Activated CD4-positive, alpha-beta memory T cell treated with anti-CD3 and anti-CD28 coated beads, Interleukin-2, amount 10 ng/mL, durations not matched to agents 7 days and 5 days (primary cell): ENCODE measurements around the gene DDX42. TPM values are rescaled to one million over a fixed set of nuclear protein-coding genes. Genes with fewer than 3 reads are reported as not detected.

Experiments
- CTCF ChIA-PET: fragments of 350-600 bp; sonication (Branson Sonifier 250); formaldehyde crosslinking; loops from one replicate; lab custom pipeline; 2021; ENCODE audit warnings: antibody characterized with exemption, inconsistent platforms; lab: Charles Lee
- POLR2A ChIA-PET: fragments of 350-600 bp; sonication (Branson Sonifier 250); formaldehyde crosslinking; loops from one replicate; lab custom pipeline; 2021; ENCODE audit warnings: antibody characterized with exemption; lab: Charles Lee
- DNase-seq: peaks from one replicate; pipeline ENCODE4 v3.0.0-alpha.2; 2020
- H3K27ac Mint-ChIP-seq: one replicate; pipeline ENCODE4 v1.8.0; 2021; ENCODE audit warnings: mild to moderate bottlenecking, mixed read lengths
- H3K27me3 Mint-ChIP-seq: one replicate; pipeline ENCODE4 v1.8.0; 2021; ENCODE audit warnings: mixed read lengths
- H3K36me3 Mint-ChIP-seq: one replicate; pipeline ENCODE4 v1.8.0; 2021; ENCODE audit warnings: low read depth, mixed read lengths
- H3K4me1 Mint-ChIP-seq: one replicate; pipeline ENCODE4 v1.8.0; 2021; ENCODE audit warnings: mixed read lengths
- H3K4me3 Mint-ChIP-seq: one replicate; pipeline ENCODE4 v1.8.0; 2021; ENCODE audit warnings: mild to moderate bottlenecking, mixed read lengths
- H3K9me3 Mint-ChIP-seq: one replicate; pipeline ENCODE4 v1.8.0; 2021; ENCODE audit warnings: mixed read lengths
- total RNA-seq, 2 experiments: library from RNA; stranded (reverse); gene quantifications; one replicate each; pipeline ENCODE4 v1.2.3, GENCODE V29; 2021

Gene DDX42
- total RNA-seq, 2 experiments from 2014 or later, result 113 to 118 TPM

DNA sequence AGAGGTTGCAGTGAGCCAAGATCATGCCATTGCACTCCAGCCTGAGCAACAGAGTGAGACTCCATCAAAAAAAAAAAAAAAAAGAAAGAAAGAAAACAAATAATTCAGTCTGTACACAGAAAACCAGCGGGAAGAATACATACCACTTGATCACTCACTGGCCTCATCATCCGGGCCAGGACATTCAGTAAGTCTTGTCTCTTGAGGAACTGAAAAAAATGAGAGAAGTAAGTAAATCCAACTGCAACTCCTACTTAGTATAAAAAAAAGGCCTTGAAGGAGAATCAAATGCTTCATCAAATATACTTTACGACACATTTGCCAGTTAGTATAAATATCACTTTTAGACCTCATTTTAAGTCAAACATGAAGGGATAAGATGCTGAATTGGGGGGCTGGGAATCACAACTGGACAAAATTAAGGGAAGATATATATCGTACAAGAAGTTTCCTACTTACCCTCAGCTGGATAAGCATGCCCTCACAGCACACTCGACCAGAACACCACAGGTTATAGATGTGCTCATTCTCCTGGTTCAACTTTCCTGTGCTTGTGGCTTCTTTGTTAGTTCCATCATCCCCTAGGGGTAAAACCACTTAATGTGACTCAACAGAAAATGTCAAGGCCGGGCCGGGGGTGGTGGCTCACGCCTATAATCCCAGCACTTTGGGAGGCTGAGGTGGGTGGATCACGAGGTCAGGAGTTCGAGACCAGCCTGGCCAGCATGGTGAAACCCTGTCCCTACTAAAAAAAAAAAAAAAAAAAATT is 13.0 kb upstream of the DDX42 start:
- peaks cover 15% of the 10 kb centered on the region for H3K4me1 Mint-ChIP-seq
- CTCF ChIA-PET, result interaction anchor here (1.5 kb wide), 1 partner anchor 8 kb away, joined by 5 read pairs; no protein-coding TSS in a partner anchor
- no peaks in the 10 kb centered on the region for H3K9me3 Mint-ChIP-seq
- POLR2A ChIA-PET, result interaction anchor here (0.6 to 6.4 kb wide), 5 partner anchors 11 to 53 kb away, joined by 3 to 51 read pairs (median 3); partner anchors contain the start of genes CCDC47, DDX42 and STRADA
- no peak overlapping the region for H3K4me3 Mint-ChIP-seq
- no peak overlapping the region for H3K27ac Mint-ChIP-seq
- no peak for DNase-seq
- no peaks in the 10 kb centered on the region for H3K27me3 Mint-ChIP-seq
- H3K36me3 Mint-ChIP-seq, result peaks cover 66% of the 10 kb centered on the region

DNA sequence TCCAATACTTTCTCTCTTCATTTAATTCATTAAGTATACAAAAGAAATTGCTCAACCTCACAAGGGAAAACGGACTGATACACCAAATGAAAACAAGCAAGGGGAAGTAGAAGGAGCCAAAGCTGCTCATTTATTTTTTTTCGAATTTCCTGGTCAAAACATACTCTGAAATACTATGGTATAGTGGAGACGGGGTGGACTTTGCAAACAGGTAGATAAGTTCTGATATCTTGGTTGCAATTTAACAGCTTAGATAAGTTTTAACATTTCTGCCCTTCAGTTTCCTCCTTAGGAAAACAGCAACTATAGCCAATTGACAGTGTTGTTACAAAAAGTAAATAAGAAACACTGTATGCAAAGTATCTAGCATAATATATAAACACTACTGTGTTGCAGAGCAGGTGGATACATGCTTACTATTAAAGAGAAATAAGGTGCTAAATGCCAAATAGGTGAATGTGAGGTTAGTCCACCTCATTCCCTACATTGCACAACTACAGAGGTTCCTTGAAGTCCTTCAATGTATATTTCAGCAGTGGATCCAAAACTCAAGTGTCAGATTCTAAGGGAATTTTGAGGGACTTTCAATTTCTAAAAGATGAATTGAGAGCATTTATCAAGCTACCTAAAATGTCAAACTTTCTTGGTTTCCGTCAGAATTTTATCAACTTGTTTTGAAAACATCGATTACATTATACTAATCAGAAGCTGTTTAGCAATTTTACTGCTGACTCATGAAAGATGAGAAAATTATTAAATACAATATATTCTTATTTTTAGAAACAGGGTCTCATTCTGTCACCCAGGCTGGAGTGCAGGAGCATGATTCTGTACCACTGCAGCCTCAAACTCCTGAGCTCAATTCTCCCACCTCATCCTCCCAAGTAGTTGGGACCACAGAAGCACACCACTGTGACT is 11.6 kb upstream of the DDX42 start:
- H3K27ac Mint-ChIP-seq, result no peak overlapping the region
- H3K9me3 Mint-ChIP-seq, result no peaks in the 10 kb centered on the region
- H3K36me3 Mint-ChIP-seq, result peaks cover 65% of the 10 kb centered on the region
- CTCF ChIA-PET, result interaction anchor here (0.7 to 1.7 kb wide), 4 partner anchors 9 to 22 kb away, joined by 3 to 5 read pairs (median 4); partner anchors contain the start of gene CCDC47
- DNase-seq, result no peak
- H3K4me3 Mint-ChIP-seq, result no peak overlapping the region
- peaks cover 24% of the 10 kb centered on the region for H3K4me1 Mint-ChIP-seq
- no peaks in the 10 kb centered on the region for H3K27me3 Mint-ChIP-seq
- POLR2A ChIA-PET, result interaction anchor here (0.6 to 6.4 kb wide), 5 partner anchors 11 to 54 kb away, joined by 3 to 51 read pairs (median 5); partner anchors contain the start of genes CCDC47 and DDX42

DNA sequence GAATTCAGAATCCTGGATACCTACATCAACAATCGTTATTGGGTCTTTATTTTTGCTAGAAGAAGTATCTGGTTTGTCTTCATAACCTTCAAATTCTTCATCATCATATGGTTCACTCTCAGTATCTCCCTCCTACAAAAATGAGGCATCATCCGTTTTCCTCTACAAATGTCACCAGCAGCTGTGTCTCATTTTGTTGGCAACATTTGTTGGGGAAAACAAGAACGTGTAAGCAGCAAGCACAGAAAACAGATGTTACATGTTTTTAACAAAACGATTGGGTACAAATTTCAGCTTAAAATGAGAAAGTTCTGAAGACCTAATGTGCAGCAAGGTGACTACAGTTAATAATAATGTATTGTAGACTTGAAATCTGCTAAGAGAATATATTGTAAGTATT is 9.3 kb upstream of the DDX42 start:
- no peak overlapping the region for H3K27ac Mint-ChIP-seq
- H3K27me3 Mint-ChIP-seq, result no peaks in the 10 kb centered on the region
- no peak for DNase-seq
- ChIA-PET CTCF (interaction anchor here (0.6 kb wide), 1 partner anchor 84 kb away, joined by 3 read pairs; no protein-coding TSS in a partner anchor), POLR2A (interaction anchor here (1.2 to 6.4 kb wide), 4 partner anchors 9 to 24 kb away, joined by 3 to 51 read pairs (median 4); partner anchors contain the start of genes CCDC47 and DDX42)
- H3K9me3 Mint-ChIP-seq, result no peaks in the 10 kb centered on the region
- H3K4me1 Mint-ChIP-seq, result peaks cover 35% of the 10 kb centered on the region
- no peak overlapping the region for H3K4me3 Mint-ChIP-seq
- H3K36me3 Mint-ChIP-seq, result peaks cover 63% of the 10 kb centered on the region

DNA sequence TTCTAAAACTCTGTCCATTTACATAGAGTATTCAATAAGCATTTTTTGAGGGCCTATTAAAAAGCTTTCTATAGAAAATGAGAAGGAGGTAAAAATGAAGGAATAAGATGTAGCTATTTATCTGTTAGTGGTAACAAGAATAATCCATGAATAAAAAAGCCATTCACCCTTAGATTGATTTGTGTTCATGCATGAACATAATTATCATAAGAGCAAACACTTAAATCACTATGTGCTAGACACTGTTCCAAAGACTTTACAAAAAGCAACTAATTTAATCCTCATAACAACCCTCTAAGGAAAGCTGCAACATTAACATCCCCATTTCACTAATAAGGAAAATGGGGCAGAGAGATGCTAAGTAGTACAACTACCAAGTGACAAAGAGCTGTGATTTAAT is 7.2 kb upstream of the DDX42 start:
- no peak for DNase-seq
- H3K4me1 Mint-ChIP-seq, result peaks cover 43% of the 10 kb centered on the region
- H3K27ac Mint-ChIP-seq, result no peak overlapping the region
- ChIA-PET POLR2A (interaction anchor here (0.7 to 1.4 kb wide), 6 partner anchors 10 to 145 kb away, joined by 3 to 4 read pairs (median 4); partner anchors contain the start of gene MAP3K3), CTCF (interaction anchor here (2.4 kb wide), 1 partner anchor 17 kb away, joined by 8 read pairs; no protein-coding TSS in a partner anchor)
- no peaks in the 10 kb centered on the region for H3K27me3 Mint-ChIP-seq
- peaks cover 59% of the 10 kb centered on the region for H3K36me3 Mint-ChIP-seq
- no peaks in the 10 kb centered on the region for H3K9me3 Mint-ChIP-seq
- no peak overlapping the region for H3K4me3 Mint-ChIP-seq

DNA sequence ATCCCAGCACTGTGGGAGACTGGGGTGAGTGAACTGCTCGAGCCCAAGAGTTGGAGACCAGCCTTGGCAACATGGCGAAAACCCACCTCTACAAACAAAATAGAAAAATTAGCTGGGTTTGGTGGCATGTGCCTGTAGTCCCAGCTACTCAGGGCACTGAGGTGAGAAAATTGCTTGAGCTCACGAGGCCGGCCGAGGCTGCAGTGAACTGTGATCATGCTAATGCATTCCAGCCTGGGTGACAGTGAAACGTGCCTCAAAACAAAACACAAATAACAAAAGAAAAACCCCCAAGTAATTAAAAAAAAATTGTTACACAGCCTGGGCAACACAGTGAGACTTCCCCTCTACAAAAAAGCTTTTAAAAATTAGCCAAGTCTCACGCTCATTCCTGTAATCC is 5.5 kb upstream of the DDX42 start:
- DNase-seq, result no peak
- Mint-ChIP-seq H3K4me1 (peaks cover 44% of the 10 kb centered on the region), H3K27ac (no peak overlapping the region), H3K9me3 (no peaks in the 10 kb centered on the region), H3K27me3 (no peaks in the 10 kb centered on the region), H3K36me3 (peaks cover 57% of the 10 kb centered on the region), H3K4me3 (no peak overlapping the region)
- ChIA-PET CTCF (interaction anchor here (0.9 kb wide), 1 partner anchor 60 kb away, joined by 3 read pairs; no protein-coding TSS in a partner anchor), POLR2A (interaction anchor here (0.9 to 1.3 kb wide), 5 partner anchors 14 to 75 kb away, joined by 3 to 6 read pairs (median 4); partner anchors contain the start of gene STRADA)

DNA sequence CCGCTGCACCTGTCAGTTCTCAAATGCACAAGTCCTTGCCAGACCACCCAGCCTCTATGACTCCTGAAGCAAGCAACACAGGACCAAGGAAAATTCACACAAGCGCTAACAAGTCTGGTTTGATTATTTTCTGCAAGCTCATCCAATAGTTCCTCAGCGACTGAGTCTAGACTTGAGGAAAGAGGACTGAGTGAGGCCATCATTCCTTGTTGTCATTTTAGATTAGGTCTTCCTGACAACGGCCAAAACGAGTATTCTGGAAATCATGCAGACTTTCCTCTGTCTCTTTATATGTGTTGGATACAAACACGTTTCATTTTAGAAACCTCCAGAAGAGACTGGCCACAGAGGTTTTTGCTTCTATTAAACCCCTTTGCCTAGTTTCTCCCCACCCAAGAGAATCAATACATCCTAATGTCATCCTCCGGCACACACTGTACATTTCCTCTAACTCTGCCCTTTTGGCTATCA is 1.1 kb upstream of the DDX42 start:
- Mint-ChIP-seq H3K27me3 (no peaks in the 10 kb centered on the region), H3K4me1 (peaks cover 51% of the 10 kb centered on the region), H3K9me3 (no peaks in the 10 kb centered on the region), H3K27ac (peak overlapping the region; percentile 99), H3K36me3 (peaks cover 51% of the 10 kb centered on the region), H3K4me3 (peak overlapping the region; percentile 96)
- POLR2A ChIA-PET, result interaction anchor here (1.0 to 6.2 kb wide), 21 partner anchors 10 to 734 kb away, joined by 3 to 178 read pairs (median 9); partner anchors contain the start of genes CEP95, DDX5, FTSJ3 and LIMD2
- DNase-seq, result no peak
- CTCF ChIA-PET, result interaction anchor here (1.0 to 4.3 kb wide), 10 partner anchors 11 to 76 kb away, joined by 3 to 29 read pairs (median 5); no protein-coding TSS in a partner anchor

DNA sequence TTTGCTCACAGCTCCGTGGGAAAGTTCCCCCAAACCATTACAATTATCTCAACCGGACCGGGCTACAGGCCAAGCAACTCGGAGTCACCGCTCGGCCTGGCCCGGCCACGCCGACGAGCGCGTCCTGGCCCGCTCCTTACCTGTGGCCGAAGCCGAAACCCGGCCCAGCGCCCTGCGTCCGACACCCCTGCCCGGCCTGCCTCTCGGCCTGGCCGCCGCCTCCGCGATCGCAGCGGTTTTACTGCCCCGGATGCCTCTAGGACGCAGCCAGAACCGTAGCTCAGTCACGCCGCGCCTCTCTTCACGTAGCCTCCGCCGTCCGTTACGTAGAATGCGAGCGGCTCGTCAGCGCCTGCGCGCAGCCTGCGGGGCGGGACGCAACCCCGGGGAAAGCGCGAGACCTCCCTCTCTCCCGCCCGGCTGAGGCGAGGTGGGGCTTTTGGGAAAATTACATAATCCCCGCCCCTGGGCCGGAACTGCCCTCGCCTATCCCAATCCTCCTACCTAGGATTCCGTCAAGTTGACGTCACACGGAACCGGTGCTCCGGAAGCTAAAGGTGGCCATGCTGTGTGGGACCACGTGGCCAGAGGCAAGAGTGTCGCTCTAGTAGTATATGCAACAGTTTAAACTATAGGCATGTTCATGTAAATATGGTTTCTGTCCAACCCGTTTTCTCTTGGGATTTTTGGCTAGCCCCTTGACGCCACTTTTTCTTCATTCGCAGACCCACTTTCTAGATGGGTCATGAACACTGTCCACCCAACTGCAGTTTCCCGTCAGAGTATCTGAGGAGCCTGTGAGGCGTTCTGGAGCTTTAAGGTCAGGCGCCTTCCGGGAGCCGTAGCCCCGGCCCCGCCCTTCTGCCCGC is 464 bp upstream of the DDX42 start, which contains the start of gene CCDC47:
Gene CCDC47, minus strand, starts transcription at position 326 of the 869 bp plus-strand sequence. CDS start 7,422 bp downstream, outside the sequence.
- CTCF ChIA-PET, result interaction anchor here (0.5 to 4.3 kb wide), 15 partner anchors 11 to 110 kb away, joined by 3 to 29 read pairs (median 4); partner anchors contain the start of gene PSMC5
- no peaks in the 10 kb centered on the region for H3K27me3 Mint-ChIP-seq

DNA sequence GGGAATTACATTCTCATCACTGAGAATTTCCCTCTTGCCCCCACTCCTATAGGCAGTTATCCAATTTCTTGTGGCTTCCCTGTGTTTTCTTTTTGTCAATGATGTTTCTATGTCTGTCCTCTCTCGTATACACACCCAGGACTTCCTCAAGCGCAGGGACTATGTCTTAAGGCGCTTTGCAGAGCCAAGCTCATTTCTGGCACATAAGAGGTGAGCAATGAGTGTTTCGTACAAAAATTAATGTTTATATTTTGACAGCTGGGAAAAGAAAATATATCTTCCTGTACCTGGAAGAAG is 947 bp downstream of the DDX42 start:
- Mint-ChIP-seq H3K4me1 (peaks cover 57% of the 10 kb centered on the region), H3K36me3 (peaks cover 54% of the 10 kb centered on the region), H3K27me3 (no peaks in the 10 kb centered on the region), H3K9me3 (no peaks in the 10 kb centered on the region), H3K4me3 (peak overlapping the region; percentile 96), H3K27ac (peak overlapping the region; percentile 99)
- peak; percentile 25 for DNase-seq
- ChIA-PET POLR2A (interaction anchor here (0.6 to 6.2 kb wide), 20 partner anchors 8 to 371 kb away, joined by 3 to 178 read pairs (median 8); partner anchors contain the start of genes DCAF7, FTSJ3, LIMD2 and MAP3K3), CTCF (interaction anchor here (1.7 to 4.3 kb wide), 4 partner anchors 9 to 77 kb away, joined by 5 to 29 read pairs (median 12); partner anchors contain the start of gene PSMC5)

More for the DNA sequence above, 464 bp upstream of the DDX42 start, which contains the start of gene CCDC47:
- H3K4me1 Mint-ChIP-seq, result peaks cover 54% of the 10 kb centered on the region
- no peaks in the 10 kb centered on the region for H3K9me3 Mint-ChIP-seq
- H3K27ac Mint-ChIP-seq, result peak within 1 kb of the TSS; percentile 99
- H3K36me3 Mint-ChIP-seq, result peaks cover 52% of the 10 kb centered on the region
- DNase-seq, result peak; percentile 99
- POLR2A ChIA-PET, result interaction anchor here (0.6 to 6.2 kb wide), 33 partner anchors 10 to 733 kb away, joined by 3 to 178 read pairs (median 4); partner anchors contain the start of genes CEP95, DCAF7, DDX5 and FTSJ3
- peak within 1 kb of the TSS; percentile 96 for H3K4me3 Mint-ChIP-seq

DNA sequence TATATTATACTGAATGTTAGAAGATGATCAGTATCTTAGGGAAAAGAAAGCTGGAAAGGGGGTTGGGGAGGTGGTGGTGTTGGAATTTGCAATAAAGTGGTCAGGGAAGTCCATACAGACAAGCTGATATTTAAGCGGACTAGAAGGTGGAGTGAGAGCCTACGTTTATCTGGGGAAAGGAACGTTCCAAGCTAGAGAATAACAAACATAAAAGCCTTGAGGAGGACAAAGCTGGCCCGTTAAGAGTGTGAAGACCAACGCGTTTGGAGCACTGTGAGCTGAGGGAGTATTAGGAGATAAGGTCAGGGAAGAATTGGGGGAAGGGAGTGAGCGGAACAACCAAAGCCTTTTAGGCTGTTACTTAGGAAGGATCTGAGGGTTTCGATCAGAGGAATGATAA is 1.4 kb downstream of the DDX42 start:
- no peaks in the 10 kb centered on the region for H3K27me3 Mint-ChIP-seq
- peak overlapping the region; percentile 99 for H3K27ac Mint-ChIP-seq
- ChIA-PET POLR2A (interaction anchor here (0.6 to 6.2 kb wide), 17 partner anchors 8 to 336 kb away, joined by 3 to 178 read pairs (median 8); partner anchors contain the start of genes DCAF7, FTSJ3, LIMD2 and PSMC5), CTCF (interaction anchor here (1.0 to 4.3 kb wide), 8 partner anchors 8 to 78 kb away, joined by 3 to 29 read pairs (median 6); partner anchors contain the start of genes PSMC5 and SMARCD2)
- peaks cover 57% of the 10 kb centered on the region for H3K4me1 Mint-ChIP-seq
- H3K4me3 Mint-ChIP-seq, result peak overlapping the region; percentile 96
- no peak for DNase-seq
- H3K9me3 Mint-ChIP-seq, result no peaks in the 10 kb centered on the region
- peaks cover 54% of the 10 kb centered on the region for H3K36me3 Mint-ChIP-seq

DNA sequence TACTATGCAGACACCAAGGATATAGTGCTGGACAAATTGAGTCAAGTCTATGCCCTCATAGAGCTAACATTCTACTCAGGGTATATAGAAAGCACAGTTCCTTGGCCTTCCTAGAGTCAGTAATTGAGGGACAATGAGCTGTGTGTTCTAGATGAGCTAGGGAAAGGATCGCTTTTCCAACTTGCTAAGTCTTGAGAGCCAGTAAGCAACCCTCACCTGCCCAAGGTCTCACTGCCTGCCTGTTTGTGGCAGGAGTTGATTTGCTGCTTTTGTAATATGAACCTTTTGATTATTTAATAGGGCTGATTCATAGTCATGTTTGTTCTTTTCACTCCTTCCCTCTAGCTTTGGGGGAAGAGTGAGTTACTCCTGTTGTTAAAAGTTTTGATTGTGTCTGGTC is 6.5 kb downstream of the DDX42 start:
- CTCF ChIA-PET, result no interaction called here
- H3K36me3 Mint-ChIP-seq, result peaks cover 39% of the 10 kb centered on the region
- no peaks in the 10 kb centered on the region for H3K27me3 Mint-ChIP-seq
- POLR2A ChIA-PET, result interaction anchor here (0.5 to 1.1 kb wide), 2 partner anchors 48 to 82 kb away, joined by 3 read pairs; no protein-coding TSS in a partner anchor
- no peak overlapping the region for H3K27ac Mint-ChIP-seq
- peaks cover 72% of the 10 kb centered on the region for H3K4me1 Mint-ChIP-seq
- no peak for DNase-seq
- no peaks in the 10 kb centered on the region for H3K9me3 Mint-ChIP-seq
- H3K4me3 Mint-ChIP-seq, result no peak overlapping the region

DNA sequence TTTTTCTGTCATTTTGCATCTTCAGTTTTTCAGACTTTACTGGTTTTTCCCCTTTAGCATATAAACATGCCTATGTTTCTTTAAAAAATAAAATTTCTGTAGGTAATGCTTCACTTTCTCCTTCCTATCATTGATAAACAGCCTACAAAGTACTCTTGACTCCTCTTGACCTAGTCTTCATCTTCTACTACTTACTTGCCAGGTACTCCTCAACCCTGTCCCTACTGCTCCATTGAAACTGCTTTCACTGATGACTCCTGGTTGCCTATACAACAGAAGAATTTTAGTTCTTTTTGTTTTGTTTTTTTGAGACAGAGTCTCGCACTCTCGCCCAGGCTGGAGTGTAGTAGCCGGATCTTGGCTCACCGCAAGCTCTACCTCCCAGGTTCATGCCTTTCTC is 7.0 kb downstream of the DDX42 start:
- no peak for DNase-seq
- CTCF ChIA-PET, result no interaction called here
- Mint-ChIP-seq H3K4me3 (no peak overlapping the region), H3K9me3 (no peaks in the 10 kb centered on the region), H3K27me3 (no peaks in the 10 kb centered on the region), H3K4me1 (peaks cover 73% of the 10 kb centered on the region), H3K36me3 (peaks cover 39% of the 10 kb centered on the region), H3K27ac (no peak overlapping the region)
- POLR2A ChIA-PET, result interaction anchor here (0.5 to 1.1 kb wide), 2 partner anchors 47 to 83 kb away, joined by 3 read pairs; no protein-coding TSS in a partner anchor
